ENCODE results near the gene CCDC141. TPM values are rescaled to one million over a fixed set of nuclear protein-coding genes. Genes with fewer than 3 reads are reported as not detected.

The CCDC141 gene
- total RNA-seq, 1 experiment from 2014 or later, result 0.30 TPM

DNA sequence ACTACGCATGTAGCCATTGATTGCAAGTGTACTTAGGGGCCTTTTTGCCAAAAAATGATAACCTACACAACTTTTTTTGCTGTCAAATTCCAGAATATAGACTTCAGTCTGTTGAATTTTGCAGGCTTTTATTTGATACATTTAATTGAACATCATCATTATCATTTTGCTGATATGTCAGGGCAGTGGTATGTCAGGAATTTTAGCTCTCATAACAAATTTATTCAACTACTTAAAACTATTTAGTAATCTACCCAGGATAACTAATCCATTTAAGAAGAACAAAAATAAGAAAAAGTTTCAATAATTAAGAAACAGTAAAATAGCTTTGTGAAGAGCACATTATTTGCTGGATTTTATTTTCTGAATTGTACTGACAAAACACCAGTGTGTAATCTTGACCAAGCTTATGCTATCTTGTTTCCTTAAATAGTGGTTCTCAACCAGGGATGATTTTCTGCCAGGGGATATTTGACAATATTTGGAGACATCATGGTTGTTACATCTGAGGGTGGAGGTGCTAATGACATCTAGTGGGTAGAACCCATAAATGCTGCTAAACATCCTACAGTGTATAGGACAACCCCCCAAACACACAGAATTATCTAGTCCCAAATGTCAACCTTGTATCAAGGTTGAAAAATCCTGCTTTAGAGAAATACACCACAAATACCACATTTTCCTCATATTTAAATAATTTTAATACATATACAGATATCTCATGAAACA is 230.6 kb downstream of the CCDC141 start:
- Histone ChIP-seq H4K20me1 (ENCODE audit: insufficient read depth) (no peaks in the 10 kb centered on the region), H3K27ac (ENCODE audit: low read depth, low read length) (no peak overlapping the region), H3K4me3 (replicated peaks in 1 of 2; ENCODE audit: low read depth in 1 of 2, low read length in 2 of 2) (no peak overlapping the region), H3K4me2 (ENCODE audit: low read length) (no peak overlapping the region), H3K4me1 (ENCODE audit: control insufficient read depth in 1 of 2, insufficient read depth in 2 of 2, low read length in 2 of 2) (no peaks in the 10 kb centered on the region), H2AFZ (ENCODE audit: low read depth, low read length, poor library complexity, severe bottlenecking) (no peak overlapping the region), H3K9me3 (ENCODE audit: control insufficient read depth in 1 of 2, insufficient read depth in 1 of 2, low read depth in 1 of 2, low read length in 2 of 2) (no peaks in the 10 kb centered on the region), H3K79me2 (ENCODE audit: insufficient read depth, low read length) (no peaks in the 10 kb centered on the region), H3K9me2 (ENCODE audit: insufficient read depth) (no peaks in the 10 kb centered on the region), H3K36me3 (ENCODE audit: control insufficient read depth in 1 of 2, insufficient read depth in 2 of 2, low read length in 2 of 2) (no peaks in the 10 kb centered on the region), H3K27me3 (ENCODE audit: insufficient read depth, low read length) (no peaks in the 10 kb centered on the region), H3K9ac (ENCODE audit: low read length) (no peak overlapping the region)
- ChIA-PET POLR2A (no interaction called here), CTCF (no interaction called here), RAD21 (ENCODE audit: low non-redundant PET in 1 of 2, low total read pairs in 2 of 2, uncharacterized antibody in 2 of 2, unreplicated experiment in 2 of 2) (no interaction called here)
- TF ChIP-seq EZH2phosphoT487 (IDR thresholded peaks at IDR 0.05; ENCODE audit: borderline replicate concordance), result no peak
- TF ChIP-seq, protein P1, sequence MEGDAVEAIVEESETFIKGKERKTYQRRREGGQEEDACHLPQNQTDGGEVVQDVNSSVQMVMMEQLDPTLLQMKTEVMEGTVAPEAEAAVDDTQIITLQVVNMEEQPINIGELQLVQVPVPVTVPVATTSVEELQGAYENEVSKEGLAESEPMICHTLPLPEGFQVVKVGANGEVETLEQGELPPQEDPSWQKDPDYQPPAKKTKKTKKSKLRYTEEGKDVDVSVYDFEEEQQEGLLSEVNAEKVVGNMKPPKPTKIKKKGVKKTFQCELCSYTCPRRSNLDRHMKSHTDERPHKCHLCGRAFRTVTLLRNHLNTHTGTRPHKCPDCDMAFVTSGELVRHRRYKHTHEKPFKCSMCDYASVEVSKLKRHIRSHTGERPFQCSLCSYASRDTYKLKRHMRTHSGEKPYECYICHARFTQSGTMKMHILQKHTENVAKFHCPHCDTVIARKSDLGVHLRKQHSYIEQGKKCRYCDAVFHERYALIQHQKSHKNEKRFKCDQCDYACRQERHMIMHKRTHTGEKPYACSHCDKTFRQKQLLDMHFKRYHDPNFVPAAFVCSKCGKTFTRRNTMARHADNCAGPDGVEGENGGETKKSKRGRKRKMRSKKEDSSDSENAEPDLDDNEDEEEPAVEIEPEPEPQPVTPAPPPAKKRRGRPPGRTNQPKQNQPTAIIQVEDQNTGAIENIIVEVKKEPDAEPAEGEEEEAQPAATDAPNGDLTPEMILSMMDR (IDR thresholded peaks at IDR 0.05 in 2 of 3, conservative IDR thresholded peaks at IDR 0.05 in 1 of 3; ENCODE audit: borderline replicate concordance in 1 of 3, insufficient read depth in 1 of 3, low read depth in 2 of 3, low read length in 2 of 3), result 0 out of 6 replicates have a peak, but pooled peaks of 1 of the 3 experiments have one; percentile 11
- TF ChIP-seq SIN3A (IDR thresholded peaks at IDR 0.05; ENCODE audit: low read depth), result no peak
- no peak for DNase-seq (ENCODE audit: low read depth, low spot score)
- no peak for ATAC-seq
- intact Hi-C loops (cut with micrococcal nuclease), result no loop called here
- BruUV-seq (replicated peaks), result no TSS peak

DNA sequence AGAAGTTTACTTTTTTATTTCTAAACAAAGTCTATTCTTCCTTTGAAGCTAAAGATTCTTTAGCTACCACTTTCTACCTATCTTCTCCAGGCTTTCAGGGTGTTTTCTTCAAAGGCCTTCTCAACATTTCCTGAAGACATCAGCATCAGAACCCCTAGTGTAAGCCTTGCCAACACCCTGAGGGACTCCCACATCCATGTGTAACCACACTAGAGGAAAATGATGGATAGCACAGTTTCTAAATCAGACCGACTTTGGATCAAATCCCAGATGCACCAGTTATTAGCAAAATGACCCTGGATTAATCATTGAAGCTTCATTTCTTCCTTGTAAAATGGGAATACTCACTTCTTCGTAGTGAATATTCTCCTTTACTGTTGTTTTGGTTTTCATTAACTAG is 238.0 kb downstream of the CCDC141 start:
- ChIA-PET RAD21 (ENCODE audit: low non-redundant PET in 1 of 2, low total read pairs in 2 of 2, uncharacterized antibody in 2 of 2, unreplicated experiment in 2 of 2) (no interaction called here), POLR2A (no interaction called here), CTCF (no interaction called here)
- TF ChIP-seq ELF1 (IDR thresholded peaks at IDR 0.05; ENCODE audit: borderline replicate concordance, low read depth) (no peak), CBX3 (IDR thresholded peaks at IDR 0.05; ENCODE audit: low read depth) (no peak), POLR2A (IDR thresholded peaks at IDR 0.05; ENCODE audit: borderline replicate concordance, extremely low read depth, insufficient read depth, insufficient read length) (no peak), EZH2phosphoT487 (IDR thresholded peaks at IDR 0.05; ENCODE audit: borderline replicate concordance) (no peak), SRF (IDR thresholded peaks at IDR 0.05; ENCODE audit: low read depth) (no peak), TCF7L2 (IDR thresholded peaks at IDR 0.05; ENCODE audit: borderline replicate concordance, extremely low read depth, insufficient read depth, insufficient read length) (no peak), CEBPB (IDR thresholded peaks at IDR 0.05; ENCODE audit: low read depth) (no peak)
- TF ChIP-seq, protein P1 (IDR thresholded peaks at IDR 0.05 in 2 of 3, conservative IDR thresholded peaks at IDR 0.05 in 1 of 3; ENCODE audit: borderline replicate concordance in 1 of 3, insufficient read depth in 1 of 3, low read depth in 2 of 3, low read length in 2 of 3), result no peak
- ATAC-seq (no peak), DNase-seq (ENCODE audit: low read depth, low spot score) (no peak)
- H4K20me1 ChIP-seq (ENCODE audit: insufficient read depth), result no peaks in the 10 kb centered on the region
- no peaks in the 10 kb centered on the region for H3K79me2 ChIP-seq (ENCODE audit: insufficient read depth, low read length)
- no peaks in the 10 kb centered on the region for H3K9me2 ChIP-seq (ENCODE audit: insufficient read depth)
- intact Hi-C loops (cut with micrococcal nuclease), result no loop called here
- no peak overlapping the region for H3K27ac ChIP-seq (ENCODE audit: low read depth, low read length)
- no peaks in the 10 kb centered on the region for H3K4me1 ChIP-seq (ENCODE audit: control insufficient read depth in 1 of 2, insufficient read depth in 2 of 2, low read length in 2 of 2)
- H3K9ac ChIP-seq (ENCODE audit: low read length), result no peak overlapping the region
- no peaks in the 10 kb centered on the region for H3K36me3 ChIP-seq (ENCODE audit: control insufficient read depth in 1 of 2, insufficient read depth in 2 of 2, low read length in 2 of 2)
- no peaks in the 10 kb centered on the region for H3K27me3 ChIP-seq (ENCODE audit: insufficient read depth, low read length)
- no peaks in the 10 kb centered on the region for H3K9me3 ChIP-seq (ENCODE audit: control insufficient read depth in 1 of 2, insufficient read depth in 1 of 2, low read depth in 1 of 2, low read length in 2 of 2)
- H3K4me3 ChIP-seq (replicated peaks in 1 of 2; ENCODE audit: low read depth in 1 of 2, low read length in 2 of 2), result no peak overlapping the region
- no TSS peak for BruUV-seq (replicated peaks)
- no peak overlapping the region for H2AFZ ChIP-seq (ENCODE audit: low read depth, low read length, poor library complexity, severe bottlenecking)
- H3K4me2 ChIP-seq (ENCODE audit: low read length), result no peak overlapping the region

All from HCT116 (cell line).